ENCODE data around the gene MYO16. TPM values are rescaled to one million over a fixed set of nuclear protein-coding genes. Genes with fewer than 3 reads are reported as not detected.
"Not testable (repeated sequence)": the region's sequence is repeated elsewhere in the genome, so short reads cannot be mapped to it uniquely, and the experiment has no call there.

MYO16 gene
- total RNA-seq, 2 experiments from 2014 or later, result not detected

DNA sequence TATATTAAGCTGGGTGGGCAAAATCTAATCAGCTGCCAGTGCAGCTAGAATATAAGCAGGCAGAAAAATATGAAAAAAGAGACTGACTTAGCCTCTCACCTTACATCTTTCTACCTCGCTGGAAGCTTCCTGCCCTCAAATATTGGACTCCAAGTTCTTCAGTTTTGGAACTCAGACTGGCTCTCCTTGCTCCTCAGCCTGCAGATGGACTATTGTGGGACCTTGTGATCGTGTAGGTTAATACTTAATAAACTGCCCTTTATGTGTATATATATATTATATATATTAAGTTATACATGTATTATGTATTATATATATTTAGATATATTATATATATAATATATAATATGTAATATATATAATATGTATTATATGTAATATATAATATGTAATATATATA lies 588.1 kb downstream of the MYO16 start:
- intact Hi-C loops (cut with micrococcal nuclease); H3K27me3 Mint-ChIP-seq (ENCODE audit: low read depth); H3K27ac Mint-ChIP-seq; H3K9me3 Mint-ChIP-seq; H3K4me1 Mint-ChIP-seq (ENCODE audit: low read depth); CTCF ChIA-PET; H3K4me3 Mint-ChIP-seq; DNase-seq; H3K36me3 Mint-ChIP-seq (ENCODE audit: low read depth): not testable (repeated sequence)

DNA sequence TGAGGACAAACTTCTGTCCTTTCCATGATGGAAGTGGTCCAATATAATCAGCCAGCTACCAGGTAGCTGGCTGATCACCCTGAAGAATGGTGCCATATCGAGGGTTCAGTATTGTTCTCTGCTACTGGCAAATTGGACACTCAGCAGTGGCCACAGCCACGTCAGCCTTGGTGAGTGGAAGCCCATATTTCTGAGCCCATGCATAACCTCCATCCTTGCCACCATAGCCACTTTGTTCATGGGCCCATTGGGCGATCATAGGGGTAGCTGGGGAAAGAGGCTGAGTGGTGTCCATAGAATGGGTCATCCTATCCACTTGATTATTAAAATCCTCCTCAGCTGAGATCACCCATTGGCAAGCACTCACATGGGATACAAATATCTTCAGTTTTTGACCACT lies 591.2 kb downstream of the MYO16 start:
- Mint-ChIP-seq H3K27me3 (ENCODE audit: low read depth) (peaks cover 9% of the 10 kb centered on the region), H3K36me3 (ENCODE audit: low read depth) (no peaks in the 10 kb centered on the region), H3K27ac (no peak overlapping the region), H3K4me3 (no peak overlapping the region), H3K4me1 (ENCODE audit: low read depth) (no peaks in the 10 kb centered on the region), H3K9me3 (peaks cover 6% of the 10 kb centered on the region)
- CTCF ChIA-PET, result no interaction called here
- no peak for DNase-seq
- intact Hi-C loops (cut with micrococcal nuclease), result no loop called here

- Mint-ChIP-seq H3K36me3 (ENCODE audit: low read depth) (no peaks in the 10 kb centered on the region), H3K9me3 (peaks cover 8% of the 10 kb centered on the region), H3K4me3 (no peak overlapping the region), H3K27me3 (ENCODE audit: low read depth) (peaks cover 12% of the 10 kb centered on the region), H3K27ac (no peak overlapping the region), H3K4me1 (ENCODE audit: low read depth) (no peaks in the 10 kb centered on the region)
- CTCF ChIA-PET, result no interaction called here
- DNase-seq, result no peak
- intact Hi-C loops (cut with micrococcal nuclease), result no loop called here
These were observed 594.6 kb downstream of the MYO16 start for GRCh38 chr13:109224033-109224432.

- H3K4me1 Mint-ChIP-seq (ENCODE audit: low read depth), result no peaks in the 10 kb centered on the region
- CTCF ChIA-PET, result no interaction called here
- intact Hi-C loops (cut with micrococcal nuclease), result no loop called here
- peaks cover 15% of the 10 kb centered on the region for H3K27me3 Mint-ChIP-seq (ENCODE audit: low read depth)
- no peak overlapping the region for H3K4me3 Mint-ChIP-seq
- H3K27ac Mint-ChIP-seq, result no peak overlapping the region
- H3K36me3 Mint-ChIP-seq (ENCODE audit: low read depth), result no peaks in the 10 kb centered on the region
- DNase-seq, result no peak
- peaks cover 12% of the 10 kb centered on the region for H3K9me3 Mint-ChIP-seq
These were observed 597.2 kb downstream of the MYO16 start for GRCh38 chr13:109226631-109227030.

- Mint-ChIP-seq H3K4me3 (no peak overlapping the region), H3K27ac (no peak overlapping the region), H3K9me3 (peaks cover 12% of the 10 kb centered on the region), H3K27me3 (ENCODE audit: low read depth) (peaks cover 15% of the 10 kb centered on the region), H3K36me3 (ENCODE audit: low read depth) (no peaks in the 10 kb centered on the region), H3K4me1 (ENCODE audit: low read depth) (no peaks in the 10 kb centered on the region)
- no peak for DNase-seq
- intact Hi-C loops (cut with micrococcal nuclease), result no loop called here
- CTCF ChIA-PET, result no interaction called here
These were observed 598.0 kb downstream of the MYO16 start for GRCh38 chr13:109227344-109227940.

DNA sequence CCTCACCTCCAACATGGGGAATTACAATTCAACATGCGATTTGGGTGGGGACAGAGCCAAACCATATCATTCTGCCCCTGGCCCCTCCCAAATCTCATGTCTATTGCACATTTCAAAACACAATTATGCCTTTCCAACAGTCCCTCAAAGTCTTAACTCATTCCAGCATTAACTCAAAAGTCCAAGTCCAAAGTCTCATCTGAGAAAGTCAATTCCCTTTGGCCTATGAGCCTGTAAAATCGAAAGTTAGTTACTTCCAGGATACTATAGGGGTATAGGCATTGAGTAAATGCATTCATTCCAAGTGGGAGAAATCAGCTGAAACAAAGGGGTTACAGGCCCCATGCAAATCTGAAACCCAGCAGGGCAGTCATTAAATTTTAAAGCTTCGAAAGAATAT lies 598.8 kb downstream of the MYO16 start:
- intact Hi-C loops (cut with micrococcal nuclease), result no loop called here
- no peak overlapping the region for H3K27ac Mint-ChIP-seq
- CTCF ChIA-PET, result no interaction called here
- H3K4me3 Mint-ChIP-seq, result no peak overlapping the region
- peaks cover 16% of the 10 kb centered on the region for H3K27me3 Mint-ChIP-seq (ENCODE audit: low read depth)
- peaks cover 12% of the 10 kb centered on the region for H3K9me3 Mint-ChIP-seq
- DNase-seq, result no peak
- no peaks in the 10 kb centered on the region for H3K4me1 Mint-ChIP-seq (ENCODE audit: low read depth)
- no peaks in the 10 kb centered on the region for H3K36me3 Mint-ChIP-seq (ENCODE audit: low read depth)

DNA sequence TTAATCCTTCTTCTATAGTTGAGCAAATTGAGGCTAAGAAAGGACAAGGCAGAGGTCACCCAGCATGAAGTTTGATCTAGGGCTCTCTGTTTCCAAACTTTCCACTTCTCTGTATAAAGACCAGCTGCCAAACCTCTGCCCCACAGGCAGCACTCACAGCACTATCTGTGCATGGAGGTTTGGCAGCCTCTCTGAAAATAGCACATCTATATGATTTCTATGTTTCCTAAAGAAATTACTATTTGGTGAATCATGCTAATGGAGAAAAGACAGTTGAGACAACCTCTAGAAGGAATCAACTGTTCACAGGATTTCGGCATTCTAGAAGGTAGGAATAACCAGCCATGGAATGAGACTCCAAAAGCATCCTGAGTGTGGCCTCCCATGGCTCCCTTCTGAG lies 602.5 kb downstream of the MYO16 start:
- H3K9me3 Mint-ChIP-seq, result peaks cover 6% of the 10 kb centered on the region
- no peaks in the 10 kb centered on the region for H3K36me3 Mint-ChIP-seq (ENCODE audit: low read depth)
- peaks cover 14% of the 10 kb centered on the region for H3K27me3 Mint-ChIP-seq (ENCODE audit: low read depth)
- H3K4me1 Mint-ChIP-seq (ENCODE audit: low read depth), result no peaks in the 10 kb centered on the region
- CTCF ChIA-PET, result no interaction called here
- DNase-seq, result no peak
- no peak overlapping the region for H3K4me3 Mint-ChIP-seq
- intact Hi-C loops (cut with micrococcal nuclease), result no loop called here
- H3K27ac Mint-ChIP-seq, result no peak overlapping the region

- H3K27me3 Mint-ChIP-seq (ENCODE audit: low read depth), result peaks cover 15% of the 10 kb centered on the region
- H3K27ac Mint-ChIP-seq, result no peak overlapping the region
- no peak overlapping the region for H3K4me3 Mint-ChIP-seq
- no peak for DNase-seq
- H3K4me1 Mint-ChIP-seq (ENCODE audit: low read depth), result no peaks in the 10 kb centered on the region
- CTCF ChIA-PET, result no interaction called here
- H3K36me3 Mint-ChIP-seq (ENCODE audit: low read depth), result no peaks in the 10 kb centered on the region
- intact Hi-C loops (cut with micrococcal nuclease), result no loop called here
- H3K9me3 Mint-ChIP-seq, result peaks cover 4% of the 10 kb centered on the region
These were observed 603.9 kb downstream of the MYO16 start for GRCh38 chr13:109233293-109233692.

GRCh38 chr13:109235901-109236300 lies 606.5 kb downstream of the MYO16 start:
- CTCF ChIA-PET, result no interaction called here
- Mint-ChIP-seq H3K4me3 (no peak overlapping the region), H3K36me3 (ENCODE audit: low read depth) (no peaks in the 10 kb centered on the region), H3K27me3 (ENCODE audit: low read depth) (peaks cover 14% of the 10 kb centered on the region), H3K4me1 (ENCODE audit: low read depth) (no peaks in the 10 kb centered on the region), H3K9me3 (no peaks in the 10 kb centered on the region), H3K27ac (no peak overlapping the region)
- DNase-seq, result no peak
- intact Hi-C loops (cut with micrococcal nuclease), result no loop called here

DNA sequence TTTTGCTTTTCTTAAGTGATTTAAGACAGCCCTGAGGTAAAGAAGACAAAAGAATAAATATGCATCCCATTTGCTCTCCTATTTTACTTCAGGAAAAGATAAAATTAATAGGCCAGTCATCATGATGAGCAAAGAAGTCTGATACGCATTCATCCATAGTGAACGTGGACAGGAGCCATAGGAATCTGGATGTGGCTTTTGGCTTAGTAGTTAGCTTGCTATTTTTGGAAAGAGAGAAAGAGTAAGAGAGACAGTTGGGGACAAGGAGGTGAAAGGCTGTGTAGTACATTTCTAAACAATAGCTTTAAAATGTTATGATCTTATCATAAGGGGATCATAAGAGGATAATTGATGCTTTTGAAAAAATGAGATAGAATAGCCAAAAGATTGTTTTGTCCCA lies 611.7 kb downstream of the MYO16 start:
- Mint-ChIP-seq H3K27ac (no peak overlapping the region), H3K4me1 (ENCODE audit: low read depth) (no peaks in the 10 kb centered on the region), H3K9me3 (no peaks in the 10 kb centered on the region), H3K27me3 (ENCODE audit: low read depth) (peaks cover 22% of the 10 kb centered on the region), H3K36me3 (ENCODE audit: low read depth) (no peaks in the 10 kb centered on the region), H3K4me3 (no peak overlapping the region)
- CTCF ChIA-PET, result no interaction called here
- DNase-seq, result no peak
- intact Hi-C loops (cut with micrococcal nuclease), result no loop called here

DNA sequence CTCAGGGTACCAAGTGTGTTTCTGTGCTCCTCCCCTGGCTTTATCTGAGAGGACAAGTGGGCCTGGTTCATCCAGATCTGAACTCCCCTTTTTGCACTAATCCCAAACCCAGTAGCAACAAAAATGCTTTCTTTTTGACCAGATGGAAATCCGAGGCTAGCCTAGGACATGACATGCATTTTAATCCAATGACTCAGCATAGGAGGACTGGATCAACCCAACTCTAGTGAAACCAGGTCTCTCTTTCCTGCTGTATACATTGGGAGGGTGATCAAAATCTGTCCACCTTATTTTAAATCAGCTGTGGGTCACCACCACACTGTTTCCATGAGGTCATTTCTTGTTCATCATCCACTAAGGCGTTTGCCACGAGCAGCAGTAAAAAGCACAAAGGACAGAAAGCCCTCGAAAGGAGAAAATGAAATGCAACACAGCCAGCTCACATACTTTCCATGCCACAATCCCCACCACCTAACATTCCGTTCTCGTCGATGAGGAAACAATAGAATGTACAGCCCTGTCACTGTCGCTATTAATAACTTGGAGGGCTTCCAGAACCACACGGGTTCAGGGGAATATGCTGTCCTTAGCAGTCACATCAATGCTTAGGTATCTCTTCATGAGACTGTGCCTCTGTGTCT lies 614.0 kb downstream of the MYO16 start:
- Mint-ChIP-seq H3K4me3 (no peak overlapping the region), H3K9me3 (peaks cover 4% of the 10 kb centered on the region), H3K4me1 (ENCODE audit: low read depth) (no peaks in the 10 kb centered on the region), H3K27me3 (ENCODE audit: low read depth) (peaks cover 18% of the 10 kb centered on the region), H3K27ac (no peak overlapping the region), H3K36me3 (ENCODE audit: low read depth) (no peaks in the 10 kb centered on the region)
- CTCF ChIA-PET, result no interaction called here
- intact Hi-C loops (cut with micrococcal nuclease), result no loop called here
- DNase-seq, result no peak

GRCh38 chr13:109244566-109244965 lies 615.2 kb downstream of the MYO16 start:
- Mint-ChIP-seq H3K27me3 (ENCODE audit: low read depth) (peaks cover 22% of the 10 kb centered on the region), H3K27ac (no peak overlapping the region), H3K4me1 (ENCODE audit: low read depth) (no peaks in the 10 kb centered on the region), H3K4me3 (no peak overlapping the region), H3K9me3 (peaks cover 4% of the 10 kb centered on the region), H3K36me3 (ENCODE audit: low read depth) (no peaks in the 10 kb centered on the region)
- no peak for DNase-seq
- CTCF ChIA-PET, result no interaction called here
- intact Hi-C loops (cut with micrococcal nuclease), result no loop called here

- H3K4me3 Mint-ChIP-seq, result no peak overlapping the region
- peaks cover 17% of the 10 kb centered on the region for H3K27me3 Mint-ChIP-seq (ENCODE audit: low read depth)
- no peaks in the 10 kb centered on the region for H3K4me1 Mint-ChIP-seq (ENCODE audit: low read depth)
- H3K27ac Mint-ChIP-seq, result no peak overlapping the region
- CTCF ChIA-PET, result no interaction called here
- H3K36me3 Mint-ChIP-seq (ENCODE audit: low read depth), result no peaks in the 10 kb centered on the region
- no peak for DNase-seq
- peaks cover 4% of the 10 kb centered on the region for H3K9me3 Mint-ChIP-seq
- intact Hi-C loops (cut with micrococcal nuclease), result no loop called here
These were observed 616.6 kb downstream of the MYO16 start for GRCh38 chr13:109246001-109246400.
